ENCODE results near the gene SLC4A7.
A peak's percentile ranks its signal among the peaks of the same experiment; 100 is the strongest.
"Not testable (repeated sequence)": the region's sequence is repeated elsewhere in the genome, so short reads cannot be mapped to it uniquely, and the experiment has no call there.

The SLC4A7 gene

DNA sequence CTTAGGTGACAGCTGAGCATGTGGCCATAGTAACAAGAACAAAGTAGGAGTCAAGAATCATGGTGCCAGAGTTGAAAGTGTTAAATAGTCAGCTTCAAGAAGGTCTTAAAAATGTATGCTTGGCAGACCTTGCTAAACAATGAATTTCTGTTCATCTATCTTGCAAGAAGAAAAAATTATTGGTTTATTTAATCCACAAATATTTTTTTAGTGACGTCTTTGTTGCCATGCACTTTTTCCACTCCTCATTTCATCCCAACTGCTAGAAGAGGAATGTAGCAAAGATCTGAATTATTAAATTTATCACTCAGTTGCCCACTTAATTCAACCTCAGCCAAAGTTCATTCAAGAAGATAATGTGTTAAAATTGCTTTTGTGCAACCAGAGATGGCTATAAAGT, 3.2 kb upstream of the SLC4A7 start:
- no peak for DNase-seq (ENCODE audit: low spot score)

DNA sequence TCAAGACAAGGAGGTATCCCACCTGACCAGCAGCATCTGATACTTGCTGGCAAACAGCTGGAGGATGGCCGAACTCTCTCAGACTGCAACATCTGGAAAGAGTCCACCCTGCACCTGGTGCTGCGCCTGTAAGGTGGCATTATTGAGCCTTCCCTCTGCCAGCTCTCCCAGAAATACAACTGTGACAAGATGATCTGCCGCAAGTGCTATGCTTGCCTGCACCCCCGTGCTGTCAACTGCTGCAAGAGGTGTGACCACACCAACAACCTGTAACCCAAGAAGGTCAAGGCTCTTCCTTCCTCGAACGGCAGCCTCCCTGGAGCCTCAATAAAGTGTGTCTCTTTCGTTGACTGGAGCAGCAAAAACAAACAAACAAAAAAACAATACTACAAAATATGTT, 2.2 kb upstream of the SLC4A7 start:
- DNase-seq (ENCODE audit: low spot score): no peak

DNA sequence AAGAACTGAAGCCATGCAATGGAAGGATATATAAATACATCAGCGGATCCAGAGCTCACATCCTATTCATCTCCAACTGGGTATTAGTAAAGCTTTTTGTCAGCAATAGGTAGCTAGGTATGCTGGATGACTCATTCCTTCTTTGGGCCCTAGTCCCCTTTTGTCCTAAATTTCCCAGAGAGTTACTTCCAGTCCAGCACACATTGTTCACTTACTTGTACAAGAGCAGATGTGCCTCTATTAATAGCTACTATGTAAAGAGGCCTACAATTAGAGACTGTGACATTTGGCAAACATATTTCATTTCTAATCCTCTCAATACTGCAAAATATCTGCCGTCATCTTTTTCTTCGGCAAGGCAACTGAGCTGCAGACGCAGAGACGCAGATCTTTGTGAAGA, 1.7 kb upstream of the SLC4A7 start:
- DNase-seq (ENCODE audit: low spot score): no peak

DNA sequence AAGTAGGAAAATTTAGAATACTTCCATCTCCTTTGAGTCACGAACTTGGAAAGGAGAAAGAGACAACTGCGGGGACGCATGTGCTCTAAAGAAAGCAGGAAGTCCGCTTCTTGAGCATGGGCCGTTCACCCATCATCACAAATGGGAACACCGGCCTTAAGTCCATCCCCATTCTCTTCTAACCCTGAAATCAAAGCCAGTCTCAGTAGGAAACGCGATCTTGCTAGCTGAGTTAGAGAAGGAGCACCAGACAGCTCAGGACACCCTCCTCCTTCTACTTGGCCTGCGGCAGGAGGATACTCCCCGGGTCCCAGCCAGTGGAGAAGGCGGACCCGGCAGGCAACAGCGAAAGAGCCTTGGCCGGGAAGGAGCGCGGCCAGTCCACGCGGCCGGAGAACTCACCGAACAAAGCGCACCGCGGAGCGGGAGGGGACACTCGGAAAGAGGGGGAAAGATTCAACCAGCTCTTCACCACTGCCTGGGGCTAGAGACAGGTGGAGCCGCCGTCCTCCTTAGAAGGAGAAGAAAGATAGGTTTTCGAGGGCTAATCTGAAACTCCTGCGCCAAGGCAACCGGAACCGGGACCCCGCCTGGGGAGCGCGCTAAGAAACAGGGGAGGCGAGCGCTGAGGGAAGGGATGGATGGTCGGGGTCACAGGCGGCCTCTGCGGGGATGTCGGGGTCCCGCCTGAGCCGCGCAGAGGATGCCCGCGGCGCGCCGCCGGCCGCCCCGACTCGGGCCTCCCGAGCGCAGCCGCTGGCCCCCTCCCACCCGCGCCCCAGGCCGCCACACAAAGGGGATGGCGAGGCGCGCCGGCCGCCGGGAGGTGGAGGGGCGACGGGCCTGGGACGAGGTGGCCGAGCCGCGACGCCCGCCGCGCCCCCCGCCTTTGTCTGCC, 818 bp downstream of the SLC4A7 start:
- DNase-seq (ENCODE audit: low spot score): peak; percentile 57

DNA sequence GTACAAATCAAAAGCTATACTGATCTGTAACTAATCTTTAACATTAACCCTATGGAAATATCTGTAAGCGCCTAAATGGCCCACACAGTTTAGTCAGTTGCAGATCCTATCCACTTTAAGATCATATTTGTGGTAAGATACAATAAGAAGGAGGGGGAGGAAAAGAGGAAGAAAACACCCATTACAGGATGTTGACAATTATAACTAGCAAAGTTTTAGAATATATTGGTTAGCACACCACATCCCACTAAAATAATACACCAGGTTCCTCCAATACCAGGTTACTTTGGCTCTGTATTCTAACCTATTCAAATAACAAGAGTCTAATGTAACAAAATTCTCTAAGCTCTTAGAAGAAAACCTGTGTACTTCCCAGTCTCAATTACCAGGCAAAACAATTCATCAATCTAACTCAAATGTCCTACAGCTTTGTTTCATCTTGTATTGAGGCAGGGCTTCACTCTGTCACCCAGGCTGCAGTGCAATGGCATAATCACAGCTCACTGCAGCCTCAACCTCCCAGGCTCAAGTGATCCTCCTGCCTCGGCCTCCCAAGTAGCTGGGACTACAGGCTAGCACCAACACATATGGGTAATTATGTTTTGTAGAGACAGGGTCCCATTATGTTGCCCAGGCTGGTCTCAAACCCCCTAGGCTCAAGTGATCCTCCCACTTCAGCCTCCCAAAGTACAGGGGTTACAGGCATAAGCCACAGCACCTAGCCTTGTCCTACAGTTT, 4.2 kb downstream of the SLC4A7 start:
- DNase-seq (ENCODE audit: low spot score): no peak

DNA sequence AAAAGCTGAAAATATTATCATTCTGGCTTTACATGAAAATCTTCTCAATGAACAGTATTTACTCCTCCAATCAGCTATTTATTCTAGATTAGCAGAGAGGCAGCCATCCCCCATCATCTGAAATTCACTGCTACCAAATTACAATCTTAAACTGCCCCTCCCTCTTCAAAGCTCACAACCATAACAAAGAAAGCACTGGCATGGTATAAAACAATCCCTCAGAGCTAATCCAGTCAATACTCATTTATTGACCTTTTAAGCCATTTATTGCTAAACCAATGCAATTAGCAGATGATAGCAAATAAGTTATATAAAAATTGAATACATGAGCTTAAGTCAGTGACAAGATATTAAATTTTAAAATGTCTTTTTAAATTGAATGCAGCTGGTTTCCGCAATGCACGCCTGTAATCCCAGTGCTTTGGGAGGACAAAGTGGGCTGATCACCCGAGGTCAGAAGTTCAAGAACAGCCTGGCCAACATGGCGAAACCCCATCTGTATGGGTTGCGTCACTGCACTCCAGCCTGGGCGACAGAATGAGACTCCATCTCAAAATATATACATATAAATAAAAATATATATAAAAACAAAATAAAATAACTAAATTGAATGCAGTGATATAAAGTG, 12.1 kb downstream of the SLC4A7 start:
- no peak for DNase-seq (ENCODE audit: low spot score)

DNA sequence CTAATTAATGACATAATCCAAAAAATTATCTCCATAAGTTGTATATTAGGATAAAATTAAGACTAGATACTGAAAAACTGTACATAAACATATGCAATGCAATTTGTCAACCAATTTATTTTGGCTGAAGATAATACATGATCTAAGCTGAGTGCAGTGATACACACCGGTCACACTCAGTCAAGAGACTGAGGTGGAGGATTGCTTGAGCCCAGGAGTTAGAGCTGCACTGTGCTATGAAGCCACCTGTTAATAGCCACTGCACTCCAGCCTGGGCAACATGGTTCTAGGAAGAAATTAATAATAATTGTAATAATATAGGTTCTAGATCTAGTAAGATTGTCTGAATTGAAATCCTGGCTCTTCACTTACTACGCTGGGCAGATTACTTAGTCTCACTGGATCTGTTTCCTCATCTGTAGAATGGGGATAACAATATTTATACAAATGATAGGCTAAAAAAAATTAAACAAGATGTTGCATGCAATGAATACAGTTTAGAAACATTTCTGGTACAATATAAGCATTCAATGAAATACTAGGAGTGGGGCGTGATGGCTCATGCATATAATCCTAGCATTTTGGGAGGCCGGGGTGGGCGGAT, 15.8 kb downstream of the SLC4A7 start:
- no peak for DNase-seq (ENCODE audit: low spot score)

DNA sequence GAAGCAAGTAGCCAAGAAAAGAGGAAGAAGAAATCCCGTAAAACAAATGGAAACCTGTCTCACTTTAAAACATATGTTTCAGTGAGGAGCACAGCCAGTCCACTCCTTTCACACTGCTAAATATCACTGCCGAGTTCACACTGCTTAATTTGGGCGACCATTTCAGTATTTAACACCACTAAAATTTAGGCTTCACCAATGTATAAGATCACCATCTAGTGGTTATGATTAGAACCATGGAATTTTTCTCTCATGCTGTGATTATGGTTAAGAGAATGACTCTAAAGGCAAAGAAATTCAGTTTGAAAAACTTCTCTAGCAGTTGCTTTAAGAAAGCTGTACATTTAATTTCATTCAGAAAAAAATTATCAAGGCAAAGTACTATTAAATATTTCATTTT, 16.6 kb downstream of the SLC4A7 start:
- DNase-seq (ENCODE audit: low spot score): peak; percentile 59

DNA sequence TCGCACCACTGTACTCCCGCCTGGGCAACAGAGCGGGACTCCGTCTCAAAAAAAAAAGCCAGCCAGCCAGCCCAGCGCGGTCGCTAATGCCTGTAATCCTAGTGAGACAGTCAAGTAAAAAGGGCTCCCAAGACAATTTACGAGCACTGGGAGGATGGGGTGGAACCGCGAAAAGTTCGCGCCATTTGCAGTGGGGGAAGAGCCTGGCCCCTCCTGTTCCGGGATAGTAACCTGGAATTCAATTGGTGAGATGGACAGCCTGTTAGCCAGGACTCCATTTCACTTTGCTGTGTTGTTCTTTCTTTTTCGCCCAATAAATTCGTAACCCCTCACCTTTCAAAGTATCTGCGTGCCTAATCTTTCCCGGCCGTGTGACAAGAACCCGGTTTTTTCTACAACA, 19.5 kb downstream of the SLC4A7 start:
- no peak for DNase-seq (ENCODE audit: low spot score)

DNA sequence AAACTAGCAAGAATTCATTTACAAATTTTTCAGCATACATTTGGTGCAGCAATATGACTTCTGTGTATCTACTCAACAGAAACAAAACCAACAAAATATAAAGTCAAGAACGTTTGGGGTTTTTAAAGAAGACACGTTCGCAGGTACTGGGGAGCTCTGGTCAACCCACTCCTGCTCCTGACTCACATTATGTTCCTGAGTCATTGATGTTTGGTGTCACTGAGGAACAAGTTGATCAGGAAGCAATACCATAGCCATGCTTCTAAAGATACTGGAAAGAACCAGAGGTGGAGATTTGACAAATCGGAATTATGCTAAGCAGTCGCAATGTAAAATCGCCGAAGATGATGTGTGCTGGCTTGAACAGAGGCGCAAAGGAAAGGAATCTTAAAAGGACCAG, 22.0 kb downstream of the SLC4A7 start:
- no peak for DNase-seq (ENCODE audit: low spot score)

DNA sequence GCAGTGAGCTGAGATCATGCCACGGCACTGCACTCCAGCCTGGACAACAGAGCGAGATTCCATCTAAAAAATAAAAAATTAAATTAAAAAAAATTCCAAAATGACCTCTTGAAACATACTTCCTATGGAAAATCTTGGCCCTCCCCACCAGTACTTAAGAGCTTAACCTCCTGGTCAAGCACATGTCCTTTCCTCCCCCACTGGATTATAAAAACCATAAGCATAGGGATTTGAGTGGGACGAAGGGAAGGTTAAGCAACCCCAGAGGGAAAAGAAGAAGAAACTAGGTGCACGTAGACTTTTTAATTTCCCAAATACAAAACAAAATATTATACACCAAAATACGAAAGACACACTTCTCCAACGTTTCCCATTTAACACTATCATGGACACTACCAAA, 25.3 kb downstream of the SLC4A7 start:
- DNase-seq (ENCODE audit: low spot score): no peak

DNA sequence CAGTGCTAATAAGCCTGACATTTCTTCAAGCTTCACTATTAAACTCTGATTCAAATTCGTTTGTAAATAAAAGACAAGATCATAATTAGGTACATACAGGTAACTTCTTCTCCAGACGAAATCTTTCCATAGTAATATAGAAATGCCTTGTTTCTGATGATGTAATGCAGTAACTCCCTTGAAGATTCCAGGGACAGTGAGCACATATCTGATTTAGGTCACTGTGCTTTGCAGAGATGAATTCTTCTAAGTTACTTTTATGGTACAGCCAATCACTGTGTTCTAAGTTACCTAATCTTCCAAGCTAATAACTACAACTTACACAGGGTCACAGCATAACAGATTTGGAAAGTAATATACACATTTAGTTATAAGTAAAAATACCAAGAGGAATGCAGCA, 27.6 kb downstream of the SLC4A7 start:
- no peak for DNase-seq (ENCODE audit: low spot score)

DNA sequence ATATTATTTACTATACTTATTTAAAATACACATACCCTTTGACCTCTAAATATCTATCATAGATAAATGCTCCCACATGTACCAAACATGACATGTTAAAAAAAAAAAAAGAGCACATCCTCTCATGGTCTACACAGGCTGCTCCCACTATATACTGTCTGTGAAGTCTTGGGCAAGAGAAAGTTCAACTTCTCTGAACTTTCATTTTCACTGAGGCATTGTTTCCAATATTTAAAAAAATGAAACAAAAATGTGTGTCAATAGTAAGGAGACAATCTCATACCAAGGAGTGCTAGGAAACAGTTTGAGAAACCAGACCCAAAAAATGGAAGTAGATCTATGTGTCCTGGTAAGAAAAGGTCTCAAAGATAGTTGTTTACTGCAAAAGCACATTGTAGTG, 29.3 kb downstream of the SLC4A7 start:
- DNase-seq (ENCODE audit: low spot score): no peak

DNA sequence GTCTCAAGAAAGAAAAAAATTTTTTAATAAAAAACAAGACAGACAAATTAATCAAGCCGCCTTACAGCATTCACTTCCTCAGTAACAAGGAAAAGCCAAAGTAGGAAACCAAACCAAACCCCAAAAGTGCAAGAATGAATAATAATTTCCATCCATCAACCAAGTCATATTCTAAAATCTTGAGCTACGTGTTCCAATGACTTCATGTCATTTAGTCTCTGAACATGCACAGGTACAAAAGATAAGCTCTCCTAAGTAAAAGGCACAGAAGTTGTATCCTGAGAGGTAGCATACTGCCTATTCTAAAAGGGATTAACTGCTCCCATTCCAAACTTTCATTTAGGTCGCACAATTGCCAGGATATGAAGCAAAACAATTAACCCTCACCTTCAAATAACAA, 29.7 kb downstream of the SLC4A7 start:
- DNase-seq (ENCODE audit: low spot score): no peak

DNA sequence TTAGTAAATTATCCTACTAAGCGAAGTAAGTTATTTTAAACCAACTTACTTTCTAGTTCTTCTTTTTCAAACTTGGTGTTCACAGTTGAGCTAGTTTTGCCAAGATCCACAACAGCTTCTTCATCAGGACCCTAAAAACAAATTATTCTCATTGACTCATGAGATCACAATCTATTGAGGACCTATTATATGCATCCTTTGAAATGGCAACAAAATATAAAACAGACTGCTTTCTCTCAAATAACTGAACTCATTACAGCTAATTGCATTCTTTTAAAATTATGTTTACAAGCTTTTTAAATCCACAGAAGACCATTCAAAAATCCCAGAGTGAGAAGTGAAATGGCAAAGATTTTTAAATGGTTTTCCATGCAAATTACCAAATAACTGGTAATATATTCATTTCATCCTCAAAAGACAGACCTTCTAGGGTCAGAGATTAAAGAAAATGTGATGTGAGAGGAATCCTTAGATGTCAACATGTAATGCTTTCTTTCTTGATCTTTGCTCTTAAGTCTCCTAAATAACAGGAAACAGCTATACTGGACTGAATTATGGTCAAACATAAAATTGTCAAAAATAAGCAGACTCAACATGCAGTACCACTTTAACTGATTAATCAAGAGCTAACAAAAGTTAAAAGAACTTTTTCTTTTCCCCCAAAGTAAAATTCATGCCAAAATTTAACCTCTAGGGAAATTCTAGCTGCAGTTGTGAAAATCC, 31.7 kb downstream of the SLC4A7 start:
- DNase-seq (ENCODE audit: low spot score): no peak

DNA sequence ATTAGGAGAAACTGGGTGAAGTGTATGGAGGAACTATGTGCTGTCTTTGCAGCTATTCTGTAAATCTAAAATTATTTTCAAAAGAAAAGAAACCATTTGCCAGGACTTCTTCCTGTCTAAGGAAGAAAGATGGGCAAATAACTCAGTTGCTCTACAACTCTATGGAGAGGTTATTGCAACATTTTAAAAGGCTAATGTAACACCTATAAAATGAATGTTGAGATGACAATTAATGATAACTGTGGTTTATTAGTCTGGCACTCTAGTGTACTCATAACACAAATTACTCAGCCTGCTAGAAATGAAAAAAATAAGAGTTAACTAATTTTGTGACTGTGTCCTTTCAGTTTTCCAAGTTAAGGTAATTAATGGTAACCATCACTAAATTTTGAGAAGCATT, 32.3 kb downstream of the SLC4A7 start:
- no peak for DNase-seq (ENCODE audit: low spot score)

DNA sequence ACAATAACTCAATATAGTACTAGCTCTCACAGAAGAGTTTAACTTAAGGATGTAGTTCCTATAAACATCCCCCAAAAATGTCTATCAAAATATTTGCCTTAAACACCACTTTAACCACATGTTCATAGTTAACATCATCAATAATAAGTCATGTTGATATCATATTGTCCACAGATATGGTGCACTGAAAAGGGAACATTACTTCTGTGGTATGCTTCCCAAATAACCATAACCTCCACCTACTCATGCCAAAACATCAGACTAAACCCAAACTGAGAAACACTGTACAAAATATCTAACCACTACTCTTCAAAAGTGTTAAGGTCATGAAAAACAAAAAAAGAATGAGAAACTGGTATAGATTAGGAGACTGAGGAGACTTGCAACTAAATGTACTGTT, 32.9 kb downstream of the SLC4A7 start:
- no peak for DNase-seq (ENCODE audit: low spot score)

DNA sequence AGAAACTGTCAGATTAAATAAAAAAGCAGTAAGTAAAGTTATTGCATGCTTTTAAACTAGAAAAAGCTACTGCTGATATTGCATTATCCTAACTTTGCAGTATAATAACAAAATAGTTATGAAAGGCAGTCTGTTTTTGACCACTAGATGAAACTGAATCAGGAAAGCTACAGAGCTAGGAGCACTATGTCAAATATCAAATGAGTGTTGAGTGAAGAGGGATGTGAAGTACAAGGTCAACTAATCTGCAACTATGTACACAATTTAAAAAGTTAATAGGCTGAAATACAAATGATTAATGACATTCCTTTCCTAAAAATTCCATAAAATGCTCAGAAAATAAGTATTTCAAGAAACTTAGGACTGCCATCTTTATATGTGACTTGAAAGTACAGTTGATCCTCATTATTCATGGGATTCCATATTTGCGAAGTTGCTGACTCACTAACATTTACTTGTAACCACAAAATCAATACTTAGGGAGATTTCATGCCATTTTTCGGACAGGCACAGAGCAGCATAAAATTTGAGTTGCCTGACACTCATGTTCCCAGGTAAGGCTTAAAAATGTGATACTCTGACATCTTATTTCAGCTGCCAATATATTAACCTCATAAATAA, 34.5 kb downstream of the SLC4A7 start:
- DNase-seq (ENCODE audit: low spot score): no peak

DNA sequence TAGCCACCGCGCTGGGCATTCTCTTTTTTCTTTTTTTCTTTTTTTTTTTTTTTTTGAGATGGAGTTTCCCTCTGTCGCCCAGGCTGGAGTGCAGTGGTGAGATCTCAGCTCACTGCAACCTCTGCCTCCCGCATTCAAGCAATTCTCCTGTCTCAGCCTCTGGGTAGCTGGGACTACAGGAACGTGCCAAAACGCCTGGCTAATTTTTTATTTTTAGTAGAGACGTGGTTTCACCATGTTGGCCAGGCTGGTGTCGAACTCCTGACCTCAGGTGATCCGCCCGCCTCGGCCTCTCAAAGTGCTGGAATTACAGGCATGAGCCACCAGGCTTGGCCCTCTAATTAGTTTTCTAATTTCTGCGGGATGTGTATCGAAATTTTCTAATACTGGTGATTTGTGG, 41.2 kb downstream of the SLC4A7 start:
- DNase-seq (ENCODE audit: low spot score): not testable (repeated sequence)

DNA sequence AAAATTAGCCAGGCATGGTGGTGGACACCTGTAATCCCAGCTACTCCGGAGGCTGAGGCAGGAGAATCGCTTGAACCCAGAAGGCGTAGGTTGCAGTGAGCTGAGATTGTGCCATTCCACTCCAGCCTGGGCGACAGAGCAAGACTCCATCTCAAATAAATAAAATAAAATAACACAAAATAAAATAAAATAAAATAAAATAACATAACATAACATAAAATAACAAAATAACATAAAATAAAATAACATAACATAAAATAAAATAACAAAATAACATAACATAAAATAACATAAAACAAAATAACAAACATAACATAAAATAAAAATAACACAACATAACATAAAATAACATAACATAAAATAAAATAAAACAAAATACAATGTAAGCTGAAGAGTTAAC, 45.8 kb downstream of the SLC4A7 start:
- DNase-seq (ENCODE audit: low spot score): not testable (repeated sequence)

DNA sequence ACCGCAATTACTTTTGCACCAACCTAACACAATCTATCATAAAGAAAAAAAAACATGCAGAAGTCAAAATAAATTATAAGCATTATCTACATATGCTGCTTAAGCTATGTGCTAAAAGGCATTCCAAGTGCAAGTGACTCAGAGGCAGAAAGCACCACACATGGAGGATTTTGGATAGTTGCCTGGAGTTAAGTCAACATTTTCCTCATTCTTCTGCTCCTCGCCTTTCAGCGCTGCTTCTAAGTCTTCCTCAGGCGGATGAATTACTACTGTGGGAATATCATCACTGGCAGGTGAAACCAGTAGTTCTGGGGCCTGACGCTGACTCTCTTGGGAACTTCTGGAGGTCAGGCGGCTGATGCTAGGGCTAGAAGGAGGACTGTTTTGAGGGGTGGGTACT, 53.1 kb downstream of the SLC4A7 start:
- no peak for DNase-seq (ENCODE audit: low spot score)

DNA sequence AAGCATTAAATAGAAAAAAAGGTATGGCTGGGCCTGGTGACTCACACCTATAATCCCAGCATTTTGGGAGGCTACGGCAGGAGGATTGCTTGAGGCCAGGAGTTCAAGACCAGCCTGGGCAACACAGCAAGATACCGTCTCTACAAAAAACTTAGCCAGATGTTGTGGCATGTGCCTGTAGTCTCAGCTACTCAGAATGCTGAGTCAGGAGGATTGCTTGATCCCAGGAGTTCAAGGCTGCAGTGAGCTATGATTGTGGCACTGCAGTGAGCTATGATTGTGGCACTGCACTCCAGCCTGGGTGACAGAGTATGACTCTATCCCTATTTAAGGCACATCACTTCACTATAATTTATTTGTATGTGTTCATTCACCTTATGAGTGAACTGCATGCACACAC, 54.3 kb downstream of the SLC4A7 start:
- DNase-seq (ENCODE audit: low spot score): no peak
